ENCODE data around the gene UVRAG. TPM values are rescaled to one million over a fixed set of nuclear protein-coding genes. Genes with fewer than 3 reads are reported as not detected.

UVRAG gene
- total and polyA plus RNA-seq, 4 experiments from 2014 or later, result 11.2 to 32.2 (median 21.3) TPM

DNA sequence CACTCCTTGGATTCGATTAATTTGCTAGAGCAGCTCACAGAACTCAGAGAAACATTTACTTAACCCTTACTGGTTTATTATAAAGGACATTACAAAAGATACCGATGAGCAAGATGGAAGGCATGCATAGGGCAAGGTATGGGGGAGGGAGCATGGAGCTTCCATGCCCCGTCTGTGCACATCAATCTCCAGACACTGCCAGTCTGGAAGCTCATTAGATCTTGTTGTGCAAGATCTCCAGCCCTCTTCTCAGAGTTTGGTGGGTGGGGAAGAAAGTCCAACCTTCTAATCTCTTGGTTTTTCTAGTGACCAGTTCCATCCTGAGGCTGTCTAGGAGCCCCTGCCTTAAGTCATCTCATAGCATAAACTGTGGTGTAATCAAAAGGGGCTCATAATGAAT is 190.7 kb downstream of the UVRAG start:
- CTCF ChIA-PET (ENCODE audit: partially characterized antibody), result interaction anchor here (0.6 kb wide), 1 partner anchor 862 kb away, joined by 5 read pairs; no protein-coding TSS in a partner anchor
- H3K36me3 Mint-ChIP-seq, result peaks cover 54 to 75% of the 10 kb centered on the region in 2 donors
- no peak overlapping the region for H3K4me3 Mint-ChIP-seq
- POLR2A ChIA-PET (ENCODE audit: partially characterized antibody), result no interaction called here
- H3K27ac ChIP-seq (ENCODE audit: low read depth, low read length), result no peak overlapping the region
- H3K27me3 Mint-ChIP-seq, result no peaks in the 10 kb centered on the region
- H3K4me1 ChIP-seq (ENCODE audit: insufficient read depth, low read length), result no peaks in the 10 kb centered on the region
- intact Hi-C loops (cut with micrococcal nuclease), result no loop called here
- no peaks in the 10 kb centered on the region for H3K9me3 ChIP-seq (ENCODE audit: control insufficient read depth in 1 of 2, low read length in 2 of 2)
- peaks cover 0 to 2% (median 0%) of the 10 kb centered on the region in 4 donors for H3K4me1 Mint-ChIP-seq
- no peaks in the 10 kb centered on the region for H3K27me3 ChIP-seq (ENCODE audit: insufficient read depth, low read length)
- peaks cover 0 to 11% (median 9%) of the 10 kb centered on the region in 8 donors for H3K9me3 Mint-ChIP-seq
- DNase-seq, result no peak
- no peak overlapping the region for H3K27ac Mint-ChIP-seq
- peaks cover 10% of the 10 kb centered on the region for H3K36me3 ChIP-seq (ENCODE audit: insufficient read depth, low read length)
- H3K4me3 ChIP-seq (ENCODE audit: low read length in 2 of 2), result no peak overlapping the region

DNA sequence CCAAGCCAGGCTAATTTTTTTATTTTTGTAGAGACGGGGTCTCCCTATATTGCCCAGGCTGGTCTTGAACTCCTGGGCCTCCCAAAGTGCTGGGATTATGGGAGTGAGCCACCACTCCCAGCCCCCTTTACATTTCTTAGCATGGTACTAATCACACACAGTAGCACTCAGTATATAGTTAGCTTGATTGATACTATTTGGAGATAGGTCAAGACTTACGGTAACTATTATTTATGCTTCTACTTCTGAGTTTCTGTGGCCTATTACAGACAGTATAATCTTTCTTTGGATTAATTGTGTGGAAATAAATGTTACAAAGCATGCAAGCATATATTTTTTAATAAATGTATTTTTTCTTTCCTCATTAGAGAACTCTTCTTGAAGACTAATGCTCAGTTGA is 192.2 kb downstream of the UVRAG start:
- H3K4me3 Mint-ChIP-seq, result no peak overlapping the region
- H3K4me3 ChIP-seq (ENCODE audit: low read length in 2 of 2), result no peak overlapping the region
- no peak for DNase-seq
- H3K36me3 Mint-ChIP-seq, result peaks cover 51 to 74% of the 10 kb centered on the region in 2 donors
- ChIA-PET POLR2A (ENCODE audit: partially characterized antibody) (no interaction called here), CTCF (ENCODE audit: partially characterized antibody) (no interaction called here)
- no peaks in the 10 kb centered on the region for H3K27me3 ChIP-seq (ENCODE audit: insufficient read depth, low read length)
- intact Hi-C loops (cut with micrococcal nuclease), result no loop called here
- H3K27ac Mint-ChIP-seq, result no peak overlapping the region
- no peaks in the 10 kb centered on the region for H3K9me3 ChIP-seq (ENCODE audit: control insufficient read depth in 1 of 2, low read length in 2 of 2)
- H3K27me3 Mint-ChIP-seq, result no peaks in the 10 kb centered on the region
- peaks cover 0 to 2% (median 0%) of the 10 kb centered on the region in 4 donors for H3K4me1 Mint-ChIP-seq
- no peaks in the 10 kb centered on the region for H3K4me1 ChIP-seq (ENCODE audit: insufficient read depth, low read length)
- no peak overlapping the region for H3K27ac ChIP-seq (ENCODE audit: low read depth, low read length)
- H3K36me3 ChIP-seq (ENCODE audit: insufficient read depth, low read length), result peaks cover 10% of the 10 kb centered on the region
- H3K9me3 Mint-ChIP-seq, result no peaks in the 10 kb centered on the region

DNA sequence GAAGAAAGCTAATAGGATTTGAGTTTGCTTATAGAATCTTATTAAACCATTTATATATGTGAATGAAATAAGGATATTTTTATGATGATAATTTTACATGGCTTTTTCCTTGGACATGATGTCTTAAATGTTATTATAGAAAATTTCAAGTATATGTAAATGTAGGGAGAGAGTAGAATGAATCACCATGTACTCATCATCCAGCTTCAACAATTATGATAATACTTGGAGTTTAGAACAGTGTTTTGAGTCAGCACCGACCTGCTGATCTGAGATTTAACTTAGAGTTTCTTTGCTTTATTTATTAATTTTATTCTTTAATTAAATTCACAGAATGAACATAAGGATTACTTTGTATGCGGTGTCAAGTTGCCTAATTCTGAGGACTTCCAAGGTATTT is 193.5 kb downstream of the UVRAG start:
- no peaks in the 10 kb centered on the region for H3K4me1 ChIP-seq (ENCODE audit: insufficient read depth, low read length)
- H3K27ac ChIP-seq (ENCODE audit: low read depth, low read length), result no peak overlapping the region
- Mint-ChIP-seq H3K4me3 (no peak overlapping the region), H3K27ac (no peak overlapping the region), H3K27me3 (no peaks in the 10 kb centered on the region), H3K4me1 (no peaks in the 10 kb centered on the region), H3K9me3 (no peaks in the 10 kb centered on the region), H3K36me3 (peaks cover 51 to 81% of the 10 kb centered on the region in 2 donors)
- CTCF ChIA-PET (ENCODE audit: partially characterized antibody), result no interaction called here
- peaks cover 10% of the 10 kb centered on the region for H3K36me3 ChIP-seq (ENCODE audit: insufficient read depth, low read length)
- no peaks in the 10 kb centered on the region for H3K9me3 ChIP-seq (ENCODE audit: control insufficient read depth in 1 of 2, low read length in 2 of 2)
- H3K27me3 ChIP-seq (ENCODE audit: insufficient read depth, low read length), result no peaks in the 10 kb centered on the region
- no peak for DNase-seq
- POLR2A ChIA-PET (ENCODE audit: partially characterized antibody), result interaction anchor here (0.6 kb wide), 1 partner anchor 339 kb away, joined by 4 read pairs; the partner anchor contains the start of gene MAP6
- intact Hi-C loops (cut with micrococcal nuclease), result no loop called here
- H3K4me3 ChIP-seq (ENCODE audit: low read length in 2 of 2), result no peak overlapping the region

DNA sequence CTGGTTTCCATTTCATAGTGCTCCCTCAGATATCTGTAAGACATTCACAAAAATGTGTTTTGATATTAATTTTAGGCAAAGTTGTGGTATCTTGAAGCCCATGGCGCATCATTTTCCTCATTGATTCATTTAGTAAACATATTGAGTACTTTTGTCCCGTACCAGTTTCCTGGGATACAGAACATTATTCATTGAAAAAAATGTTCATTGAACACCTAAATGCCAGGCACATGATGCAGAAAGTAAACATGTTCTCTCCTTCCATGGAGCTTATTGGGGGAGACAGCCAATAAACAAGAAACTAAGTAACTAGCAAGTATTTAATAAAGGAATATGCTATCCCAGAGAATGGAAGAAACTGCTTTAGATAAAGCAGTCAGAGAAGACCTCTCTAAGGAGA is 195.0 kb downstream of the UVRAG start:
- H3K36me3 Mint-ChIP-seq, result peaks cover 49 to 79% of the 10 kb centered on the region in 2 donors

DNA sequence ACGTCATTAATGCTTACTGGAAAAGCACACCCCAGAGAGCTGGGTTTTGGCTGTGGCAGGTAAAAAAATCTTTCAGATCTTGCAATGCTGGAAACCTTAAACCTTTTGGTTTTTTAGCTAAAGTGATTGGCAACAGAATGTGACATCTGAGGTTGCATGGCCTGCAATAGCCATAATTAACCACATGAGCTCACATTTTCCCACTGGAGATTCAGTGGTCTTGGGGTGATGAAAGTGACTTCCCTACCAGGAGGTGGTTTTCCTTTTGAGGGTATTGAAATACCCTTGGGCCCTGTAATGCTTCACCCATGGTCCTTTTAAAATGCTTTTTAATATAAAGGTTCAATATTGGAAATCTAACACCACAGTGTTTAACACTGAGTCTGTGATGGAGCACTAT is 198.5 kb downstream of the UVRAG start:
- Mint-ChIP-seq H3K27ac (no peak overlapping the region), H3K4me3 (no peak overlapping the region), H3K9me3 (peaks cover 0 to 20% (median 13%) of the 10 kb centered on the region in 8 donors), H3K4me1 (no peaks in the 10 kb centered on the region), H3K36me3 (peaks cover 53 to 91% of the 10 kb centered on the region in 2 donors), H3K27me3 (no peaks in the 10 kb centered on the region)
- Histone ChIP-seq H3K27ac (ENCODE audit: low read depth, low read length) (no peak overlapping the region), H3K36me3 (ENCODE audit: insufficient read depth, low read length) (no peaks in the 10 kb centered on the region), H3K27me3 (ENCODE audit: insufficient read depth, low read length) (no peaks in the 10 kb centered on the region), H3K4me1 (ENCODE audit: insufficient read depth, low read length) (no peaks in the 10 kb centered on the region), H3K9me3 (ENCODE audit: control insufficient read depth in 1 of 2, low read length in 2 of 2) (no peaks in the 10 kb centered on the region), H3K4me3 (ENCODE audit: low read length in 2 of 2) (no peak overlapping the region)
- ChIA-PET POLR2A (ENCODE audit: partially characterized antibody) (no interaction called here), CTCF (ENCODE audit: partially characterized antibody) (interaction anchor here (1.1 kb wide), 1 partner anchor 64 kb away, joined by 3 read pairs; no protein-coding TSS in a partner anchor)
- intact Hi-C loops (cut with micrococcal nuclease), result no loop called here
- no peak for DNase-seq

More for the DNA sequence above, 195.0 kb downstream of the UVRAG start:
- no peaks in the 10 kb centered on the region for H3K9me3 ChIP-seq (ENCODE audit: control insufficient read depth in 1 of 2, low read length in 2 of 2)
- no peaks in the 10 kb centered on the region for H3K4me1 ChIP-seq (ENCODE audit: insufficient read depth, low read length)
- intact Hi-C loops (cut with micrococcal nuclease), result no loop called here
- H3K27ac Mint-ChIP-seq, result no peak overlapping the region
- no peaks in the 10 kb centered on the region for H3K27me3 Mint-ChIP-seq
- ChIA-PET POLR2A (ENCODE audit: partially characterized antibody) (no interaction called here), CTCF (ENCODE audit: partially characterized antibody) (interaction anchor here (0.6 kb wide), 1 partner anchor 280 kb away, joined by 3 read pairs; no protein-coding TSS in a partner anchor)
- H3K4me3 ChIP-seq (ENCODE audit: low read length in 2 of 2), result no peak overlapping the region
- no peak overlapping the region for H3K4me3 Mint-ChIP-seq
- DNase-seq, result no peak
- no peaks in the 10 kb centered on the region for H3K27me3 ChIP-seq (ENCODE audit: insufficient read depth, low read length)
- no peaks in the 10 kb centered on the region for H3K4me1 Mint-ChIP-seq
- peaks cover 10% of the 10 kb centered on the region for H3K36me3 ChIP-seq (ENCODE audit: insufficient read depth, low read length)
- H3K9me3 Mint-ChIP-seq, result no peaks in the 10 kb centered on the region
- no peak overlapping the region for H3K27ac ChIP-seq (ENCODE audit: low read depth, low read length)

DNA sequence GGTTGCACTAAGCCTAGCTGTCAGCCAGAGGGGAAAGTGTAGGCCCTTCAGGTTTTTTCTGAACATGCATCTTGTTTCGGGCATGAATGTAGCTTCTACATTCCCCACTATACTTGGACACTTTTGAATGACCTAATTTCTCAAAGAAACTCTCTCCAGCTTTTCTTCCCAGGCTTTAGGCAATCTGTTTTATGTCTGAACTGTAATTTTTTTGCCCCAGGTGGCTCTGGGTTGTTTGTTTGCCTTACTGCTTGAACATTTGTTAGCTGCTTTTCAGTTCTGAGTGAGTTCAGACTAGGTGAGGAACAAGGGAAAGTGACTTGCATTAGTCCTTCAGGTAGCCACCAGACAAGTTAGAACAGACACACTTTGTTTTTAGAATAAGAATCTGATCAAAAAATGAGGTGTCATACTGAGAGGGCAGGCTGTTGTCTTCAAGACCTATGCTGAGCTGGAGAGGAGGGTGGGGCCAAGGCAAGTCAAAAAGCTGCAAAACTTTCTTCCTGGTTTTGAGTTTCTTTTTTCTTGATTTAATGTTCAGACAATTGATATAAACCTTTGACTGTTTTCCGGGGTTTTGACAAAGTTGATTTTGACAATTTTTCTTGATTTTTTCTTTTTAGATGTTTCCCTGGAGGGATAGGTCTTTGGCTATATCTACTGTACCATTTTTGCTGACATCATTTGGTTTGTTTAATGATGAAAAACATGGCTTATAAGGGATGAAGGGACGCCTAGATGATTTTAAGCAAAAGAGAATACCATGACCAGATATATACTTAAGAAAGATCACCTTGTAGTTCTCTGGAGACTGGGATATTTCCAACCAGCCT is 208.4 kb downstream of the UVRAG start:
- Mint-ChIP-seq H3K4me1 (peaks cover 0 to 10% (median 3%) of the 10 kb centered on the region in 4 donors), H3K4me3 (no peak overlapping the region), H3K36me3 (peaks cover 34 to 54% of the 10 kb centered on the region in 2 donors), H3K27ac (no peak overlapping the region), H3K27me3 (no peaks in the 10 kb centered on the region), H3K9me3 (peaks cover 0 to 4% (median 0%) of the 10 kb centered on the region in 8 donors)
- no peak overlapping the region for H3K4me3 ChIP-seq (ENCODE audit: low read length in 2 of 2)
- no peaks in the 10 kb centered on the region for H3K27me3 ChIP-seq (ENCODE audit: insufficient read depth, low read length)
- H3K27ac ChIP-seq (ENCODE audit: low read depth, low read length), result no peak overlapping the region
- intact Hi-C loops (cut with micrococcal nuclease), result no loop called here
- ChIA-PET POLR2A (ENCODE audit: partially characterized antibody) (no interaction called here), CTCF (ENCODE audit: partially characterized antibody) (no interaction called here)
- H3K4me1 ChIP-seq (ENCODE audit: insufficient read depth, low read length), result no peaks in the 10 kb centered on the region
- DNase-seq, result no peak
- H3K9me3 ChIP-seq (ENCODE audit: control insufficient read depth in 1 of 2, low read length in 2 of 2), result no peaks in the 10 kb centered on the region
- no peaks in the 10 kb centered on the region for H3K36me3 ChIP-seq (ENCODE audit: insufficient read depth, low read length)

DNA sequence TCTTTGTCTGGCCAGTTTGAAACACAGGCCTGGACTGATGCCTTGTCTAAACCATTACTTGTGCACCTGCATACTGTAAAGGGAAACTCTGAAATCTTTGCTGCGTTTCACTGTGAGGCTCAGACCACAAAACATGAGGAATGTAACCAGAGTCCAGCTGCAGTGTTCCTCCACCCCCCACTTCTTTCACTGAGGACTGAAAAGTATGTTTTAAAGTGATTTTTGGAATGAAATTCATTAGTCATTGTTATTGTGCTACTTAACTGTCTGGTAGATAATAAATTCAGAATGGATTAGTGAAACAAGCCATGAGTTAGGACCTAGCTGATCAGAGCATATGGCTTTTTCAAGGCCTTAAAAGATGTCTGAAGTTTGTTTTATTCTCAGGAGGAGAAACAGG is 210.1 kb downstream of the UVRAG start:
- no peak overlapping the region for H3K4me3 Mint-ChIP-seq
- Histone ChIP-seq H3K36me3 (ENCODE audit: insufficient read depth, low read length) (no peaks in the 10 kb centered on the region), H3K4me1 (ENCODE audit: insufficient read depth, low read length) (no peaks in the 10 kb centered on the region), H3K27ac (ENCODE audit: low read depth, low read length) (no peak overlapping the region), H3K9me3 (ENCODE audit: control insufficient read depth in 1 of 2, low read length in 2 of 2) (no peaks in the 10 kb centered on the region), H3K27me3 (ENCODE audit: insufficient read depth, low read length) (no peaks in the 10 kb centered on the region), H3K4me3 (ENCODE audit: low read length in 2 of 2) (no peak overlapping the region)
- H3K36me3 Mint-ChIP-seq, result peaks cover 30 to 51% of the 10 kb centered on the region in 2 donors
- intact Hi-C loops (cut with micrococcal nuclease), result no loop called here
- ChIA-PET CTCF (ENCODE audit: partially characterized antibody) (no interaction called here), POLR2A (ENCODE audit: partially characterized antibody) (no interaction called here)
- peaks cover 0 to 10% (median 3%) of the 10 kb centered on the region in 4 donors for H3K4me1 Mint-ChIP-seq
- H3K27ac Mint-ChIP-seq, result peak overlapping the region in 1 of 7 donors; percentile 71
- H3K9me3 Mint-ChIP-seq, result no peaks in the 10 kb centered on the region
- DNase-seq, result no peak
- H3K27me3 Mint-ChIP-seq, result no peaks in the 10 kb centered on the region

Data from CD4-positive, alpha-beta memory T cell (primary cell).